MM.1S (cell line): ENCODE results near the gene SPDEF.

Experiments
- DNase-seq: peaks from one replicate; pipeline ENCODE4 v3.0.0-alpha.2; 2015
- H2AFZ ChIP-seq: fragments of 300-600 bp; sonication (generic); 2 replicates; pipeline ENCODE4 v1.6.0; 2016; ENCODE audit warnings: antibody characterized with exemption, low read length
- H3F3A ChIP-seq: fragments of 300-600 bp; sonication (generic); 2 replicates; pipeline ENCODE4 v1.6.1; 2016; ENCODE audit warnings: mild to moderate bottlenecking, antibody characterized with exemption, low read length, moderate library complexity, mixed read lengths; ENCODE audit not compliant: insufficient read depth
- H3K27ac ChIP-seq: fragments of 300-600 bp; sonication (generic); 2 replicates; pipeline ENCODE4 v1.5.1; 2016; ENCODE audit warnings: mild to moderate bottlenecking, low read length
- H3K27me3 ChIP-seq: fragments of 300-600 bp; sonication (generic); replicated peaks from 2 replicates; pipeline ENCODE4 v1.6.0; 2016; ENCODE audit warnings: low read length; ENCODE audit not compliant: insufficient read depth
- H3K36me3 ChIP-seq: fragments of 300-600 bp; sonication (generic); replicated peaks from 2 replicates; pipeline ENCODE4 v1.6.1; 2016; ENCODE audit warnings: mild to moderate bottlenecking, low read length, mixed read lengths; ENCODE audit not compliant: insufficient read depth
- H3K4me1 ChIP-seq: fragments of 300-600 bp; sonication (generic); 2 replicates; pipeline ENCODE4 v1.6.1; 2016; ENCODE audit warnings: low read length, mixed read lengths
- H3K4me2 ChIP-seq: fragments of 300-600 bp; sonication (generic); 2 replicates; pipeline ENCODE4 v1.6.0; 2016; ENCODE audit warnings: low read depth, low read length
- H3K4me3 ChIP-seq: fragments of 300-600 bp; sonication (generic); 2 replicates; pipeline ENCODE4 v1.5.1; 2016; ENCODE audit warnings: low read length, mixed read lengths
- H3K79me2 ChIP-seq: fragments of 300-600 bp; sonication (generic); 2 replicates; pipeline ENCODE4 v1.6.1; 2016; ENCODE audit warnings: mixed run types, low read length, mixed read lengths
- H3K9ac ChIP-seq: fragments of 300-600 bp; sonication (generic); 2 replicates; pipeline ENCODE4 v1.6.1; 2016; ENCODE audit warnings: low read length, mixed read lengths
- H3K9me2 ChIP-seq: fragments of 300-600 bp; sonication (generic); replicated peaks from 2 replicates; pipeline ENCODE4 v1.6.1; 2016; ENCODE audit warnings: mild to moderate bottlenecking, low read length, mixed read lengths; ENCODE audit not compliant: insufficient read depth
- H3K9me3 ChIP-seq: fragments of 300-600 bp; sonication (generic); replicated peaks from 2 replicates; pipeline ENCODE4 v1.6.1; 2016; ENCODE audit warnings: mild to moderate bottlenecking, low read length, mixed read lengths; ENCODE audit not compliant: insufficient read depth
- H4K20me1 ChIP-seq: fragments of 300-600 bp; sonication (generic); 2 replicates; pipeline ENCODE4 v1.6.1; 2016; ENCODE audit warnings: mild to moderate bottlenecking, low read length, moderate library complexity, mixed read lengths; ENCODE audit not compliant: insufficient read depth
- EZH2 ChIP-seq: fragments of 300-600 bp; sonication (generic); optimal IDR thresholded peaks from 2 replicates; pipeline ENCODE3; 2017; ENCODE audit warnings: low read depth, mild to moderate bottlenecking, antibody characterized with exemption, low read length, mixed read lengths
- EZH2phosphoT487 ChIP-seq: fragments of 300-600 bp; sonication (generic); IDR thresholded peaks from 2 replicates; pipeline ENCODE4 v1.6.1; 2018; ENCODE audit warnings: antibody characterized with exemption, low read length
- TF ChIP-seq, protein P1 (sequence below): fragments of 300-600 bp; sonication (generic); IDR thresholded peaks from 2 replicates; pipeline ENCODE4 v1.5.1; 2016; ENCODE audit warnings: antibody characterized with exemption, low read length, mixed read lengths

Gene SPDEF

DNA sequence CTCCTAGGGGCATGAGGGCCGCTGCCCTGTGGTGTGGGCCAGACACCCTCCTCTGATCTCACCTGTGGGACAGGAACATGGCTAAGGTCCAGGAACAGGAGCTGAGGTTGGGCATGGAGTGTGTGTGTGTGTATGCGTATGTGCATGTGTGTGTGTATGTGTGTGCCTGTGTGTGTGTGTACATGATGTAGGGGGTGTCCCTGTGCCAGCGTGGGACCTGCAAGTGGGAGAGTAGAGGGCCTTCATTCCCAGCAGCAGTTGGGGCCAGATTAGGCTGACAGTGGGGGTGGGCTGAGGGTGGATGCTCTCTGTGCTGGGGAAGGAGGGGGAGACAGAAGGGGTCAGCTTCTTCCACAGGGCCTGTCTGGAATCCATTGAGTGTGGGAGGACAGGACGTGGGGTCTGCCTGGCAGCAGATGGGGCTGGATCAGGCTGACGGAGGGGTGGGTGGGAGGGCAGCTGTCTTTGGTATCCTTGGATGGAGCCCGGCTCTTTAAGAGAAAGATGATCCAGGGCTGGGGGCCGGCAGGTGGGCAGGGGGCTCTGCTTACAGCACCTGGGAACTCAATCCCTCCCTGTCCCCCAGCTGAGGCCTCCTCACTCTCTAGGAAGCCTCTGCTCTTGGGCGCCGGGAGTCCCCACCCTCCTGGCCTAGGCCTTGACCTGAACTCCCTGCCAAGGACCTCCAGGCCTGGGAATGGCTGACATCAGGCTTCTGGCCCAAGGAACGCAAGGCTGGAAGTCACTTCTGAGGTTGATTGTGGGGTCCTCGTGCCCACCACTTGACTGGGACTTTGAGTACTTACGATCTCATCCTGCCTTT is 44.0 kb downstream of the SPDEF start:
- Histone ChIP-seq H2AFZ (no peak overlapping the region), H3K9ac (no peak overlapping the region), H3F3A (no peaks in the 10 kb centered on the region), H3K36me3 (no peaks in the 10 kb centered on the region), H3K27ac (no peak overlapping the region), H3K4me3 (no peak overlapping the region), H3K79me2 (no peaks in the 10 kb centered on the region; the same call in 1 of the 2 replicates), H3K27me3 (no peaks in the 10 kb centered on the region), H3K9me2 (no peaks in the 10 kb centered on the region), H3K4me1 (no peaks in the 10 kb centered on the region), H3K9me3 (no peaks in the 10 kb centered on the region), H4K20me1 (no peaks in the 10 kb centered on the region), H3K4me2 (no peak overlapping the region)
- TF ChIP-seq EZH2 = no peak
- no peak for TF ChIP-seq EZH2phosphoT487
- TF ChIP-seq, protein P1, sequence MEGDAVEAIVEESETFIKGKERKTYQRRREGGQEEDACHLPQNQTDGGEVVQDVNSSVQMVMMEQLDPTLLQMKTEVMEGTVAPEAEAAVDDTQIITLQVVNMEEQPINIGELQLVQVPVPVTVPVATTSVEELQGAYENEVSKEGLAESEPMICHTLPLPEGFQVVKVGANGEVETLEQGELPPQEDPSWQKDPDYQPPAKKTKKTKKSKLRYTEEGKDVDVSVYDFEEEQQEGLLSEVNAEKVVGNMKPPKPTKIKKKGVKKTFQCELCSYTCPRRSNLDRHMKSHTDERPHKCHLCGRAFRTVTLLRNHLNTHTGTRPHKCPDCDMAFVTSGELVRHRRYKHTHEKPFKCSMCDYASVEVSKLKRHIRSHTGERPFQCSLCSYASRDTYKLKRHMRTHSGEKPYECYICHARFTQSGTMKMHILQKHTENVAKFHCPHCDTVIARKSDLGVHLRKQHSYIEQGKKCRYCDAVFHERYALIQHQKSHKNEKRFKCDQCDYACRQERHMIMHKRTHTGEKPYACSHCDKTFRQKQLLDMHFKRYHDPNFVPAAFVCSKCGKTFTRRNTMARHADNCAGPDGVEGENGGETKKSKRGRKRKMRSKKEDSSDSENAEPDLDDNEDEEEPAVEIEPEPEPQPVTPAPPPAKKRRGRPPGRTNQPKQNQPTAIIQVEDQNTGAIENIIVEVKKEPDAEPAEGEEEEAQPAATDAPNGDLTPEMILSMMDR = no peak
- DNase-seq = no peak

DNA sequence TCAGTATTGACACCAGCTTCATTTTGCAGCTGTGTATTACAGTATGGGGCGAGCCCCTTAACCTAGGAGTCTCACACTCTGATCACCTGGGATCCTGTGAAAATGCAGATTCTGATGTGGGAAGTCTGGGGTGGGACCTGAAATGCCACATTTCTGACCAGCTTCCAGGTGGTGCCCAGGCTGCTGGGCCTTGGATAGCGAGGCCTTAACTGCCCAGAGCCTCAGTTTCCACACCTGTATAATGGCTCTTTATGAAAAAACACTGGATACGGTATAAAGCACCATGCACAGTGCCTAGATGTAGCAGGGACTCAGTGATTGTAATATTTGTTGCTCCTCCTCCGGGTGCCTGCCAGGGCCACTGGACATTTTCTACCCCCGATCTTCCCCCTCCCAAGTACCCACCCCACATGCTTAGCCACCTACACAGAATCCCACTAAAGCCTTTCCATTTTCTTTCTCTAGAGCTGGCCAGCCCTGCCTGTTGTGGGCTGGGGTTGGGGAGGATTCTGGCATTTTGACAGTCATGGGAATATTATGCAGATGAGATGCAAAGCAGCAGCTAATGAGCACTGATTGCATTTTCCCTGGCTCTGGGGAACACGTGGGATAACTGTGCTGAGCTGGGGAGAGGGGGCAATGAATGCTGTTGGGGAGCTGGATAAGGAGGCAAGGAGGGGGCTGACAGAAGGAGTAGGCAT is 44.8 kb downstream of the SPDEF start:
- no peak for DNase-seq
- no peaks in the 10 kb centered on the region for H4K20me1 ChIP-seq
- H3K9me3 ChIP-seq = no peaks in the 10 kb centered on the region
- H3K4me1 ChIP-seq = no peaks in the 10 kb centered on the region
- no peaks in the 10 kb centered on the region; the same call in 1 of the 2 replicates for H3K79me2 ChIP-seq
- H3F3A ChIP-seq = no peaks in the 10 kb centered on the region
- H3K9ac ChIP-seq = no peak overlapping the region
- no peaks in the 10 kb centered on the region for H3K9me2 ChIP-seq
- no peak overlapping the region for H3K4me3 ChIP-seq
- H3K27me3 ChIP-seq = no peaks in the 10 kb centered on the region
- no peak overlapping the region for H2AFZ ChIP-seq
- no peaks in the 10 kb centered on the region for H3K36me3 ChIP-seq
- TF ChIP-seq EZH2phosphoT487 = no peak
- TF ChIP-seq, protein P1 = no peak
- TF ChIP-seq EZH2 = no peak
- H3K27ac ChIP-seq = no peak overlapping the region
- H3K4me2 ChIP-seq = no peak overlapping the region

DNA sequence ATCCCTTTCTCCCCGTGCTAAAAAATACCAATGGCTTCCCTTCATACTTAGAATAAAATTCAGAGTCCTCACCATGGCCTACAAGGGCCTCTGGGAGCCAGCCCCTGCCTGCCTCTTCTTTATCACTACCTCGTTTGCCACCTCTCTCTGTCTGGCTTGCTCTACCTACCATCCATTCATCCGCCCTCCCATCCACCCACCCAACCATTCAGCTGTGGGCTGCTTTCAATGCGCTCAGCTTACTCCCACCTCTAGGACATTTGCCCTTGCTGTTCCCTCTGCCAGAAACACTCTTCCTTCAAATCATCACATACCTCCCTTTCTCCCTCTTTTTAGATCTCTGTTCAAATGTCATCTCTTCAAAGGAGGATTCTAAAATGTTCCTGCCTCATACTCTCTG is 45.8 kb downstream of the SPDEF start:
- Histone ChIP-seq H4K20me1 (no peaks in the 10 kb centered on the region), H2AFZ (no peak overlapping the region), H3K9me3 (no peaks in the 10 kb centered on the region), H3K4me3 (no peak overlapping the region), H3K9me2 (no peaks in the 10 kb centered on the region), H3K79me2 (no peaks in the 10 kb centered on the region; the same call in 1 of the 2 replicates), H3K27ac (no peak overlapping the region), H3F3A (no peaks in the 10 kb centered on the region), H3K4me2 (no peak overlapping the region), H3K27me3 (no peaks in the 10 kb centered on the region), H3K36me3 (no peaks in the 10 kb centered on the region), H3K9ac (no peak overlapping the region), H3K4me1 (no peaks in the 10 kb centered on the region)
- no peak for DNase-seq
- no peak for TF ChIP-seq EZH2phosphoT487
- TF ChIP-seq, protein P1 = no peak
- TF ChIP-seq EZH2 = no peak
